ENCODE data around the gene ITPR2. TPM values are rescaled to one million over a fixed set of nuclear protein-coding genes. Genes with fewer than 3 reads are reported as not detected.

The ITPR2 gene
- total RNA-seq, 1 donor from 2014 or later = 71.7 TPM

DNA sequence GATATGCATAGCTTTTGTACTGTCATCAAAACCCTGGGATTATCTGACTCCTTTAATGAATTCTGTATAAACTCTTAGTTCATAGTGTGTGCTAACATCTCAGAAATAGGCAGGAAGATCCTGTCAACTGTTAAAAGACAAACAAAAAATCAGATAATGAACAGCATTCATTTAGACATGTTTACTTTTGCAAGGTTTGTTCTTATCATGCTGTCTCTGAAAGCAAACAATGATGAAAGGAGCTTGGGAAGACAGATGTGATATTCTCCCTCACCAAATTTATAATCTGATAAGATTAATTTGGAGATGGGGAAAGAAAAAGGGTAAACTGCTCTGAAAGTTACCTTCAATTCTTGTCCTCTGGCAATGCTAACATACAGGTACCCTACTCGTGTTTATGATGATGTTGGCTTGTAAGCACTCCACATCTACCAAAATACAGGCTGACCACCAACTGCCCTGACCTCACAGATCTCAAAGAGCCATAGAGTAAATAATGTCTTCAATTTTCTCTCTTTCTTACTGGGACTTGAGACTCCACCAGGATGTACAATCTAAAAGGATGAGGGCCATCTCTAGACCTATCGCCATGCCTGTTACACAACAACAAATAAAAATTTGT, 403.8 kb downstream of the ITPR2 start:
- ATAC-seq (no peak), DNase-seq (ENCODE audit: low spot score) (no peak)
- intact Hi-C loops (cut with DNase I) = no loop called here

DNA sequence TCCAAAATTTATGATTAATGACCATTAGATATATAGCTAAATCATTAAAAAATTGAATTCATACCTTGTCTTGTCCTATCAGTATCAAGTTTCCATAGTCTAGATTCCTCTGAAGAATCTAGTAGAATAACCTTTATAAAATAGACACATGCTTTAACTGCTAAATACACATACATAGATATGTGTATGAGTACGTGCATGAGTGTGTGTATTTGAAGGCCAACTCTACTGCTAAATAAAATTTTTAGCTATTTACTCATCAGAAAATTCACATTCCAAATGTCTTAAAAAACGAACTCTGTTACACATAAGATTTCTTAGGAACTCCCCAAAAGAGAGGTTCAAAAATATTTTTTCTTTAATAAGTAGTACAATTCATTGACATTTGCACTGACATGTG, 404.6 kb downstream of the ITPR2 start:
- DNase-seq (ENCODE audit: low spot score) = no peak
- no peak for ATAC-seq
- intact Hi-C loops (cut with DNase I) = no loop called here

DNA sequence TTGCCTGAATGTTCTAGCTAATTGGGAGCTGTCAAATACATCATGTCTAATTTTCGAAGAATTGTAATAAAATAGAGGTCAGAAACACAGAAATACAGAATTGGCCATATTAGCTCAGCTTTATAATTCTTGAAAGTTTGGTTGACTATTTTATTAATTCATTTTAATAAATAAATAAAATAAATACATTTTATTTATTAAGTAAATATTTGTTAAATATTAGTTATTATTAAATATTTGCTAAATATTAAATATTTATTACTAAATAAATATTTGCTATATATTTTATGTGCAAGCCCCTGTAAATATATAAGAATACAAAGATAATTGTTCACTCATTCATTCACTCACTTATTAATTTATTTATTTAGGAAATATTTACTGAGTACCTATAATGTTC, 406.3 kb downstream of the ITPR2 start:
- ATAC-seq (no peak), DNase-seq (ENCODE audit: low spot score) (no peak)
- intact Hi-C loops (cut with DNase I) = no loop called here

DNA sequence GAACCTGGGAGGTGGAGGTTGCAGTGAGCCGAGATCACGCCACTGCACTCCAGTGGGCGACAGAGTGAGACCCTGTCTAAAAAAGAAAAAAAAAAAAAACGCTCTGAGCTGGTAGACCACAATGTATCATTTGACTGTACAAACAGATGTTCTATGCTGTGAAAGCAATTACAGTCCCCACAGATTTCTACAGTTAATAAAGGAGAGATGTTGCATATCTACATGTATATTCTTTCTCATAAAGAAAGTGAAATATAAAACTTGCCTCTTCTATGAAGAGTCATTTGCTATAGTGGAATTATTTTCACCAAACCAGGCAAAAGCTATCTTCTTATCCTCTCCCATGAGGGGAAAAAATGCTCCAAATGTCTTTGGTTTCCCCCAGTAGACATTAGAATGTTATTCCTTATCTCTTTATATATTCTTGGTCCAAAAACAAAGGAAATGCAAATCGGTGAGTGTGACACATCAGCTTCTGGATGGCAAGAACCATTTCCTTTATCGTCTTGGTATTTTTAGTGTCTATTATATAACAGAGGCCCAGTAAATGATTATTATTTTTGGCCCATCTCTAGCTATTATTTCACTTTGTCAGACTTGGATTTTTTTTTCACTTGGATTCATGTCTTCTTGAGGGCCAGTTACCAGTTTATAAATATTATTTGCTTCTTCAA, 407.3 kb downstream of the ITPR2 start:
- DNase-seq (ENCODE audit: low spot score) (no peak), ATAC-seq (no peak)
- intact Hi-C loops (cut with DNase I) = no loop called here

DNA sequence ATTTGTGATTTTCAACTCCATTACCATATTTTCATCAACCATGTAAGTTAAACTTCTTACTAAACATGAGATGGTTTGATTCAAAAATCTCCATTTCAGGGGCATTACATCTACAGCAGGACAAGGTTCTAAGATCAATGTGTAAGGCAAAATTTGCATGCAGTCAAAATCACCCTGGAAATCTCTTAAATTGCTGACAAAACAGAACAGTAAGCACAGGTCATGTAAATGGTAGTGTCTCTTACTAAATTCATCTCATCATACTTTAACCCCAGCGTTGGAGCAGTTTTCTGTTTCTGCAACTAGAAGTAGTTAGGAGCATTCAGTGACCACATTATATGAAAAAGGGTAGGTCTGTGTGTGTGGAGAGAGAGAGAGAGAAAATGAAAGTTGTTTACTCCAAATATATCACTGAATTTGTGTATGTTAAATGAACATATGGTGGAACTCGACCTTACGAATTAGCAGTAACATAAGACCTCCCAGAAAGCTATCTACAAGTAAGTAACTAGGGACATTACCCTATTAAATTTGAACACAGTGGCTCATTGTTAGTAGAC, 410.1 kb downstream of the ITPR2 start:
- intact Hi-C loops (cut with DNase I) = no loop called here
- no peak for ATAC-seq
- DNase-seq (ENCODE audit: low spot score) = no peak

DNA sequence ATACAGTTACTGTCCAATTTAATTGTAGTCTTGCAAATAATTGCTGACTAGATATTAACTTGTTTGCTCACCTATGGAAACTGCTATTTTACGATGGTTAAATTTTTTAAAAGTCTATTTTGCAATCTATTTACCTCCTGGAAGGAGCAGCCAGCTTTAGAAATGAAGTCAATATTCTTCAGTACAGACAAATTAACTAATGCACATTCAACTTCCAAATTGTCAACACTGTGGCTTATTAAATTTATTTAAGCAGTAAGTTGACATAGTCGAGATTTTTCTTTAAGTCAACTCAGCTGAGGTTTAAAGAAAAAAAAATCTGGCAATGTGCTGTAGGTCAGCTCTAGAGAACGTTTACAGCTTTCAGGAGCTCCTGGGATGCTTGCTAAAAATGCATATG, 416.4 kb downstream of the ITPR2 start:
- intact Hi-C loops (cut with DNase I) = no loop called here
- no peak for ATAC-seq

DNA sequence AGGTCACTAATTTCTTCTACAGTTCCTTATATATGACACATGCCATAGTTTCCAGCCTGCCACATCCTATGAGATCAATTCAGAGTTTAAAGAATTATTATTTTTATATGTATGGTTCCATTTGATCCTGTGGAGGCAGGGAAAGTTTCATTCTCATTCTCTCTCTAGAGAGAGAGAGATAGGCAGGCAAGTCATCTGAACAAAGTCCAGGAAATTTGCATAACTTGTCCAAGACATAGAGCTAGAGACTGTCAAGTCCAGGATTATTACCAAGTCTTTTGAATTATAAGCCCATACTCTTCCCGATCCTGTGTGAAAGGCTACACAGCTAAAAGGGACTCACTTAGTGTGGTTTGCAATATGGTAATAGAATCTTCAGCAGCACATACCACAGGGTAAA, 422.3 kb downstream of the ITPR2 start:
- intact Hi-C loops (cut with DNase I) = no loop called here
- no peak for DNase-seq (ENCODE audit: low spot score)
- ATAC-seq = no peak

More for the DNA sequence above, 416.4 kb downstream of the ITPR2 start:
- no peak for DNase-seq (ENCODE audit: low spot score)

DNA sequence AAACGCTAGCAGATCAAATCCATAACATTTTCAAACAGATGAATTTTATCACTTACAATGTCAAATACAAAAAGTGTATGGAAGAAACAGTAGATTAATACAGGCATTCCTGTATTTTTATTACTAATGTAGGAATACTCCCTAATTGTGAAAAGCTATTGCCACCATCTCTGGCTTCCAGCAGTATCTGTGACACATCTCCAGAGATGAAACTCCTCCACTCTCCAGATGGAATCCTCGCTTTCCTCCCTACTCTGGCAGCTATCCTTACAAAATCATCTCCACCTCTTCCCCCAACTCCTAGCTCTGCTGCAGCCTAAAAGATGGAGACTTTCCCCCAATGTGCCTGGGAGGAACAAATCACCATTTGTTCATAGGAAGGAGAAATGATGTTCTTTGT, 426.2 kb downstream of the ITPR2 start:
- DNase-seq (ENCODE audit: low spot score) (no peak), ATAC-seq (no peak)
- intact Hi-C loops (cut with DNase I) = no loop called here

DNA sequence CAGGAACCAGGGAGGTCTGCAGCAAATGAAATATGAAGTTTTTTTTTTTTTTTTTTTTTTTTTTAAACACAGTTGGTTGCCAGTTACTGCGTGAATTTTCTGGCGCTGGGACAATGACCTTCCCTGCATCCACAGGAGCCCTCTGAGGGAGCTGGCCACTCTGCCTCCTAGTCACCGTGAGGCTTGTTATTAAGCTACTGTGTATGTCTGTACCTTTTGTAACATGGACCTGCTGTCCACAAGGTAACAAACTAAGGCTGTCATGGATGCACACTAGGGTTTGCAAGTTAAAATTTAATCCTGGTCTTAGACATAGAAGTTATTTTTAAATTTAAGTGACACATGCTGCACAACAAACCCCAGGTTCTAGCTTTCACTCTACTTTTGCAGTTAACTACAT, 426.6 kb downstream of the ITPR2 start:
- no peak for DNase-seq (ENCODE audit: low spot score)
- intact Hi-C loops (cut with DNase I) = no loop called here

DNA sequence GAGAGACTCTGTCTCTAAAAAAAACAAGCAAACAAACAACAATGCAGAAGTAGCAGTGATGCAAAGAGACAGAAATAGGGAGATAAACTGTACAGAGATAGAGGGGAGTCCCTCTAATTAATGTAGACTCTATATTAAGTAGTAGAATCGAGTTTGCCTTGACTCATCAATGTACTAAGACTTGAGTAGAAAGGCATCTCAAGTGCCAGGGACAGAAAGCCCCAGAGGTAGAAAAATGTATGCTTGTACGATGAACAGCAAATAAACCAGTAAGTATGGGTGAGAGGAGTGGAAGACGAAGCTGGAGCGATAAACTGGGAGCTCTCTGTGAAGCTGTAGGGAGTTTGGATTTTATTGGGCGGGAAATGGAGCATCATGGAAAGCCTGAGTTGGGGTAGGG, 429.4 kb downstream of the ITPR2 start:
- no peak for DNase-seq (ENCODE audit: low spot score)
- ATAC-seq = no peak
- intact Hi-C loops (cut with DNase I) = no loop called here

More for the DNA sequence above, 426.6 kb downstream of the ITPR2 start:
- no peak for ATAC-seq

DNA sequence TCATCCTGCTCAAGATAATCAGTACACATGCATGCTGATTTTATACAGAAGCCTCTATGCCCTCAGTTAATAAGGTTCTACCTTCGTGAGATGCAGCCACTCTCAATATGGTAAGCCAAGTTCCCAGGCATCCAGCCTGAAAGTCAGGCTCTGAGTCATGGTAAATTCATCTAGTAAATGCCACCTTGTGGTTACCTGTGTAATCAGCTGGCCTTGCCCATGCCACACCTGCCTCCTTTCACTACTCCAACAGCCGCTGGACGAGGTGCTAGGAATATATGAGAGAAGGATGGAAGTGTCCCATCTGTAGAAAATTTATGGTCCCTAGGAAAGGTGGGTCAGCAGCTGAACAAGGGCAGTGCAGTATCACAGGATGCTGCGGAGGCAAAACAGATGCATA, 430.3 kb downstream of the ITPR2 start:
- intact Hi-C loops (cut with DNase I) = no loop called here
- ATAC-seq (no peak), DNase-seq (ENCODE audit: low spot score) (no peak)

DNA sequence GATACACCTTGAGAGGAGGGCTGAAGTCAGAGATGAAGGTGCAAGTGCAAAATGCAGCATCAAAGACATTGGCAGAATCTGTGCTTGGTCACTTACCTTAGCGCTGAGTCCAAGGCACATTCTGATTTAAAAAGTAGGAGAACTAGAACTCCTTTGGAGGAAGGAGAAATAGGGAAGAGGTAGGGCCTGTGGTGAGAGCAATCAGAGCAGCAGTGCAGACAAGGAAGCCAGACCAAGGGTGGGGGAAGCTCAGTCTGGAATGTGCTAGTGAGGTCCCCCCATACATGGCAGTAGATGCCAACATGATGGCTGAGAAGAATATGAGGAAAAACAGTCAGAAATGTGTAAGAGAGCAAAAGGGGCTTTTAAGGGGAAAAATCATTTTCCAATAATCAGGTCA, 431.1 kb downstream of the ITPR2 start:
- ATAC-seq = no peak
- intact Hi-C loops (cut with DNase I) = no loop called here

DNA sequence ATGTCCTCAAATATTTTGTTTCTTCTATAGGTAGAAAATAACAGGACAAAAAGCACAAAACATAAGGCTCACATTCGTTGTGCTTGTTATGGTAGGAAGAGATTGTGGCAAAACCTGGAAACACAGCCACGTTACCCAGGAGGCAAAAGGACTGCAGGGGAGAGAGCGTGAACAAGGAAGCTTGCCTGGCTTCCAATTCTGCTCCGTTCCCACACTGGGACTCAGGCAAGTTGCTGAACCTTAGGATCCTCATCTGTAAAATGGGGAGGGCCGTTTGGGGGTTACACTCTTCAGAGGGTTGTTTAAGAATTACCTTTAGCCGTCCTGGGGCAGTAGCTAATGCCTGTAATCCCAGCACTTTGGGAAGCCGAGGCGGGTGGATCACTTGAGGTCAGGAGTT, 432.4 kb downstream of the ITPR2 start:
- DNase-seq (ENCODE audit: low spot score) (no peak), ATAC-seq (no peak)
- intact Hi-C loops (cut with DNase I) = no loop called here

More for the DNA sequence above, 431.1 kb downstream of the ITPR2 start:
- DNase-seq (ENCODE audit: low spot score) = no peak

DNA sequence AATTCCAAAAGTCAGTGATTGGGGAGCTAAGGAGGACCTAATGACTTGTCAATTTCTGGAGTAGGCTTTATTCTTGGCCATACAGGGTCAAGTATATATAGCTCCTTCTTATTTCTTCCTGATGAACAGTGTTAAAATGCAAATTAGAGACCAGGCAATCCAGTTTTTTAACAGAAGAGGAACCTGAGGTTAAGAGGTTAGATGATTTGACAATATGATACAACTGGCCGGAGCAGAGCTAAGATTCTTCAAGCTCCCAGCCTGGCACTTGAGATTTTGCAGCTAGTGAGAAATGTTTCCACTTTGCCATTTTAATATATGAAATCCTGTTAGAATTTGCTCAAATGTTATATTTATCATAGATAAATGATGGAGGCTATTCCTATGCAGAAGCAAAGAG, 433.6 kb downstream of the ITPR2 start:
- DNase-seq (ENCODE audit: low spot score) (no peak), ATAC-seq (no peak)
- intact Hi-C loops (cut with DNase I) = no loop called here

DNA sequence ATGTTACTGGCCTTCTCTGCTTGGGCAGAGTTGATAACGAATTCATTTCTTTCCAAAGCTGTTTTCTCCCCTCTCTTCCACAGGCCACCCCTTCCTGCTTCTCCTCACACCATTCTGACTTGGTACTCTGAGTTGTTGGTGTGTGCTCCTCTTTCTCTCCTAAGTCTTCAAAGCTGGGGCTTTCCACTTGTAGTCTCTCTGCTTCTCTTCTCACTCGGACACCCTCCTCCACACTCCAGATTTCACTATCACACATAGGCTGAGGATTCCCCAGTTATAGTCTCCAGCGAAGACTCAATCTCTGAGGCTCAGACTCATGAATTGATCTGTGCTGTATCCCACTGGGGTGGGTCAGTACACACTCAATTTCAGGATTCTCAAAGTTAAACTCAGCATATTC, 436.6 kb downstream of the ITPR2 start:
- no peak for ATAC-seq
- no peak for DNase-seq (ENCODE audit: low spot score)
- intact Hi-C loops (cut with DNase I) = no loop called here

DNA sequence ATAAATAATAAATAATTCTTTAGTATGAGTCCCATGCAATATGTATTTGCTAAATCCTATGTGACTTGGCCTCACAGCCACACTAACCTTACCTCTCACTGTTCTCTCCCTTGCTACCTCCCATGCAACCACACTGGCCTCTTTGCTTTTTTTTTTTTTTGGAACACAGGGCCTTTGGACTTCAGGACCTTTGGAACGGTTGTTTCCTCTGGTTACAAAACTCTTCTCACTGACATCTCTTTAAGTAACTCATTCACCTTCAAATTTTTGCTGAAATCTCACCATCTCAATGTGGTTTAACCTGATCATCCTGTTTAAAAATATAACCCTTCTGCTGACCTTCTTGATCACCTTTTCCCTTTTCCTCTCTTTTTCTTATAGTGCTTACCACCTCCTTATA, 443.7 kb downstream of the ITPR2 start:
- no peak for DNase-seq (ENCODE audit: low spot score)
- intact Hi-C loops (cut with DNase I) = no loop called here
- ATAC-seq = no peak

DNA sequence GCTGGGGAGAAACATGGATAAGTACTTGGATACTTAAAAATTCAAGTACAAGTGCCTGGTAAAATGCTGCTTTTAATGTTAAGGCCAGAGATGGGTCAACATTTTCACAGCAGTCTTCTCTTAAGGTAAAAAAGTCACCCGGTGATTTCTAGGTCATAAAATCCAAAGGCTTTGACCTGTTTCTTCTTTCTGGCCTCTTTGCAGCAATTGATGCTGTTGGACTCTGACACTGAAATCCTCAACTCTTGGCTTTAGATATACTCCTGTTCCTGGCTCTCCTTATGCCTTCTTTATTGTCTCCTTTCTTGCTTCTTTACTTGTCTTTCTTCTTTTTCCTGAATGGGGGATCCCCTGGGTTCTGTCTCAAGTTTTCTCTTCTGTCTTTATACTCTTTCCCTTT, 448.5 kb downstream of the ITPR2 start:
- no peak for ATAC-seq
- intact Hi-C loops (cut with DNase I) = no loop called here
- no peak for DNase-seq (ENCODE audit: low spot score)

DNA sequence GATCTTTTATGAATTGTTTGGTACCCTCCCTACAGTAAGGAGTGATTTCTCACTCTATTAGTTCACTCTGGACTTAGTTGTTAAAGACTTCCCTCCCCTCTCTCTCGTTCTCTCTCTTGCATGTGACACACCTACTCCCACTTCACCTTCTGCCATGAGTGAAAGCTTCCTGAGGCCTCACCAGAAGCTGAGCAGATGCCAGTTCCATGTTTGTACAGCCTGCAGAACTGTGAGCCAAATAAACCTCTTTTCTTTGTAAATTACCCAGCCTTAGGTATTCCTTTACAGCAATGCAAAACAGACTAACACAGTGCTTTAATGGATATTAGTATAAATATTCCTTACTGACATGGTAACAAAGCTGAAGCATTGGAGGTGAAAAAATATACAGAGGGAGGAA, 450.0 kb downstream of the ITPR2 start:
- no peak for DNase-seq (ENCODE audit: low spot score)
- intact Hi-C loops (cut with DNase I) = no loop called here
- ATAC-seq = no peak

DNA sequence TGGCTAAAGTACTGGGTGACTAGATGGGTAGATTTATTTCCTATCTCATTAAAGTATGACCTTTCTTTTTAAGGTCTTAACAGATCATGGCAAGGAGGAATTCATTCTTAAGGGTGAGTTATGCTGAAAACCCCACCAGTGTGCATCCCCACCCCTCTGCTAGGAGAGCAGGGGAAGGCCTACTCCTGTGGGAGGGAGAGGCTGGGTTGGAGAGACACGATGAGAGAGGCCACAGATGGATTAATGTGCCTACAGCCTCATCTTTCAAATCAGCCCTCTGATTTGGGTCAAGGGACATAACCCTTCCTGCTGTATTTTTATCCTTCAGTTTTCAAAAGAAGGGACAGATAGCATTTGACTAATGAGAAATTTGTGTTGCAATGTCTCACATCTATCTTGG, 452.1 kb downstream of the ITPR2 start:
- ATAC-seq = no peak
- intact Hi-C loops (cut with DNase I) = no loop called here
- no peak for DNase-seq (ENCODE audit: low spot score)

DNA sequence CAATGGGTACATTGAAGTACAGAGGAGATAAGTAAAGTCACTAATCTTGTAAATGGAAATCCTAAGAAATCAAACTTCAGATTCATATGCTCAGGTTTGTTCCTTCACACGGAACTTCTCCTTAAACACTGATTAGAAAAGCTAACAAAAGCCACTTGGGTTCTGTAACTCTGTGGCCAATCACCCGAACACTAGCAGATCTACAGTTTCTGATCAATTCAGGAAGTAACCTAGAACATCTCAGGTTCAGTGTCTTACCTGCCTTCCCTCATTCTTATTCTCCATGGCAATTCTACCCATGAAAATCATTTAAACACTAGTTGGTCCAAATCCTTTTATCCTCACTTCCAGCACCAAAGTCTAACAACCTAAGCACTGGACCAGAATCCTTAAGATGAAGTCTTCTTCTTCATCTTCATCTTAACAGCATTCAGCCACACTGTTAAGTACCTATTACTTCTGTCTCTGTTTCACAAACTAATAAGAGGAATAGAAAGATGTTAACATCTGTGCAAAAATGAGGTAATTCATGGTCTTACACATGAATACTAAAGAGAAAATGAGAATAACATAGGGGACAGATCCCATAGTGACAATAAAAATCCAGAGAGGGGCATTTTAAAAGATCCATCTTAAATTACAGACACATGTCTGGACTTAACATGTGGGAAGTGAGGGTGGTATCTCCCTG, 453.1 kb downstream of the ITPR2 start:
- ATAC-seq (no peak), DNase-seq (ENCODE audit: low spot score) (no peak)
- intact Hi-C loops (cut with DNase I) = no loop called here

All from sciatic nerve (tissue), 2 donors.